IMR-90 (cell line): ENCODE results near the gene RASSF3. TPM values are rescaled to one million over a fixed set of nuclear protein-coding genes. Genes with fewer than 3 reads are reported as not detected.

ENCODE experiments used
- ATAC-seq: fragments of 200-7000 bp; cut with Tn5 transposase; 2 replicates; pipeline ENCODE4 v1.9.1; 2020; ENCODE audit warnings: low read depth, mild to moderate bottlenecking, moderate library complexity
- BruUV-seq: library from RNA; stranded (reverse); fragments of 400-500 nt; replicated peaks from 2 replicates; lab custom pipeline; 2021; lab: Mats Ljungman, UMichigan
- CTCF ChIA-PET: fragments of 300-600 bp; formaldehyde crosslinking; extraction: SDS; loops from one replicate; lab custom pipeline; 2021; ENCODE audit warnings: antibody characterized with exemption; lab: Yijun Ruan, JAX
- POLR2A ChIA-PET: fragments of 300-600 bp; sonication (Branson Sonifier 250); formaldehyde crosslinking; loops from one replicate; lab custom pipeline; 2022; ENCODE audit warnings: antibody characterized with exemption; ENCODE audit not compliant: unreplicated experiment; lab: Charles Lee
- DNase-seq: peaks from one replicate; pipeline ENCODE4 v3.0.0; 2013
- H2AFZ ChIP-seq: replicated peaks from 2 replicates; pipeline ENCODE3; 2013; ENCODE audit warnings: low read length, mild to moderate bottlenecking; ENCODE audit not compliant: poor library complexity
- H2AK5ac ChIP-seq: 2 replicates; pipeline ENCODE4 v1.6.1; 2013; ENCODE audit warnings: low read depth, low read length, inconsistent platforms
- H2AK9ac ChIP-seq: replicated peaks from 2 replicates; pipeline ENCODE3; 2013; ENCODE audit warnings: mild to moderate bottlenecking, low read depth, low read length, moderate library complexity; ENCODE audit not compliant: poor library complexity
- H2BK120ac ChIP-seq: 2 replicates; pipeline ENCODE4 v1.6.1; 2013; ENCODE audit warnings: low read depth, low read length, inconsistent platforms
- H2BK15ac ChIP-seq: 3 replicates; pipeline ENCODE4 v1.6.1; 2013; ENCODE audit warnings: low read depth, low read length, inconsistent platforms
- H2BK20ac ChIP-seq: 2 replicates; pipeline ENCODE4 v1.6.1; 2013; ENCODE audit warnings: low read depth, mild to moderate bottlenecking, inconsistent platforms, low read length, moderate library complexity
- H2BK5ac ChIP-seq: 2 replicates; pipeline ENCODE4 v1.6.1; 2013; ENCODE audit warnings: mild to moderate bottlenecking, low read depth, low read length, inconsistent platforms; ENCODE audit not compliant: poor library complexity, severe bottlenecking
- H3K14ac ChIP-seq: replicated peaks from 2 replicates; pipeline ENCODE4 v1.6.1; 2013; ENCODE audit warnings: low read depth, low read length, inconsistent platforms
- H3K18ac ChIP-seq: 2 replicates; pipeline ENCODE4 v1.6.1; 2013; ENCODE audit warnings: low read depth, low read length, control low read depth
- H3K23ac ChIP-seq: 2 replicates; pipeline ENCODE4 v1.6.1; 2013; ENCODE audit warnings: low read depth, low read length, inconsistent platforms
- H3K27ac ChIP-seq: 2 replicates; pipeline ENCODE4 v1.5.1; 2013; ENCODE audit warnings: mild to moderate bottlenecking, control low read depth, low read length; ENCODE audit not compliant: insufficient read depth
- H3K27me3 ChIP-seq: 2 replicates; pipeline ENCODE4 v1.6.1; 2013; ENCODE audit warnings: low read length; ENCODE audit not compliant: control insufficient read depth, insufficient read depth
- H3K36me3 ChIP-seq: 2 replicates; pipeline ENCODE4 v1.6.1; 2013; ENCODE audit warnings: low read length, mixed read lengths; ENCODE audit not compliant: control insufficient read depth, insufficient read depth
- H3K4ac ChIP-seq: 2 replicates; pipeline ENCODE4 v1.6.1; 2013; ENCODE audit warnings: low read depth, low read length, inconsistent platforms
- H3K4me1 ChIP-seq: 2 replicates; pipeline ENCODE4 v1.6.1; 2013; ENCODE audit warnings: low read length, mixed read lengths; ENCODE audit not compliant: control insufficient read depth, insufficient read depth
- H3K4me2 ChIP-seq: 2 replicates; pipeline ENCODE4 v1.6.1; 2013; ENCODE audit warnings: low read depth, mild to moderate bottlenecking, control low read depth, low read length, moderate library complexity
- H3K4me3 ChIP-seq: 2 replicates; pipeline ENCODE4 v1.5.1; 2013; ENCODE audit warnings: low read depth, mild to moderate bottlenecking, control low read depth, low read length, moderate library complexity; ENCODE audit not compliant: insufficient read depth
- H3K56ac ChIP-seq: 2 replicates; pipeline ENCODE4 v1.6.1; 2013; ENCODE audit warnings: low read length, inconsistent platforms; ENCODE audit not compliant: insufficient read depth; ENCODE audit errors: extremely low read depth
- H3K79me1 ChIP-seq, 2 experiments: 2 replicates each; pipeline ENCODE4 v1.6.1; 2013; ENCODE audit warnings: low read length in 2 of 2, inconsistent platforms in 1 of 2, low read depth in 1 of 2
- H3K9ac ChIP-seq: 2 replicates; pipeline ENCODE4 v1.6.1; 2013; ENCODE audit warnings: low read depth, low read length, control low read depth
- H3K9me1 ChIP-seq: 2 replicates; pipeline ENCODE4 v1.6.1; 2013; ENCODE audit warnings: low read length, inconsistent platforms; ENCODE audit not compliant: insufficient read depth
- H3K9me3 ChIP-seq: 2 replicates; pipeline ENCODE4 v1.6.1; 2013; ENCODE audit warnings: low read length; ENCODE audit not compliant: control insufficient read depth, insufficient read depth
- H4K20me1 ChIP-seq: 2 replicates; pipeline ENCODE4 v1.6.1; 2013; ENCODE audit warnings: low read length, inconsistent platforms; ENCODE audit not compliant: insufficient read depth
- H4K5ac ChIP-seq: 2 replicates; pipeline ENCODE4 v1.6.1; 2013; ENCODE audit warnings: mild to moderate bottlenecking, low read depth, low read length, control low read depth
- H4K8ac ChIP-seq, 2 experiments: 2 replicates each; pipeline ENCODE4 v1.6.1; 2013; ENCODE audit warnings: low read depth in 2 of 2, low read length in 2 of 2, control low read depth in 1 of 2, inconsistent platforms in 1 of 2
- H4K91ac ChIP-seq: 2 replicates; pipeline ENCODE4 v1.6.1; 2013; ENCODE audit warnings: low read depth, low read length, inconsistent platforms; ENCODE audit not compliant: insufficient read depth
- BHLHE40 ChIP-seq: fragments of 150-350 bp; IDR thresholded peaks from 2 replicates; pipeline ENCODE4 v1.6.1; 2016; ENCODE audit warnings: mild to moderate bottlenecking, low read depth, low read length
- CHD1 ChIP-seq: IDR thresholded peaks from 2 replicates; pipeline ENCODE4 v1.6.1; 2012; ENCODE audit warnings: low read depth, low read length, improper control_type of control experiment
- FOS ChIP-seq: fragments of 150-350 bp; IDR thresholded peaks from 2 replicates; pipeline ENCODE4 v1.6.1; 2016; ENCODE audit warnings: low read depth, low read length
- MAFK ChIP-seq: IDR thresholded peaks from 2 replicates; pipeline ENCODE4 v1.6.1; 2012; ENCODE audit warnings: low read depth, low read length, improper control_type of control experiment
- MAZ ChIP-seq: IDR thresholded peaks from 2 replicates; pipeline ENCODE4 v1.6.1; 2012; ENCODE audit warnings: low read depth, mild to moderate bottlenecking, low read length, improper control_type of control experiment, moderate library complexity, borderline replicate concordance
- MXI1 ChIP-seq: IDR thresholded peaks from 2 replicates; pipeline ENCODE4 v1.6.1; 2012; ENCODE audit warnings: low read depth, mild to moderate bottlenecking, low read length, moderate library complexity, borderline replicate concordance
- NFE2L2 ChIP-seq: fragments of 150-350 bp; IDR thresholded peaks from 2 replicates; pipeline ENCODE4 v1.6.1; 2016; ENCODE audit warnings: low read depth, mild to moderate bottlenecking, low read length
- POLR2A ChIP-seq: IDR thresholded peaks from 2 replicates; pipeline ENCODE4 v1.6.1; 2012; ENCODE audit warnings: mild to moderate bottlenecking, low read depth, low read length
- RAD21 ChIP-seq: IDR thresholded peaks from 2 replicates; pipeline ENCODE4 v1.6.1; 2012; ENCODE audit warnings: low read length, improper control_type of control experiment
- RCOR1 ChIP-seq: IDR thresholded peaks from 2 replicates; pipeline ENCODE4 v1.6.1; 2012; ENCODE audit warnings: mild to moderate bottlenecking, low read length, improper control_type of control experiment; ENCODE audit not compliant: insufficient replicate concordance
- RFX5 ChIP-seq: IDR thresholded peaks from 2 replicates; pipeline ENCODE4 v1.8.0; 2012; ENCODE audit warnings: low read depth, mild to moderate bottlenecking, low read length, moderate library complexity
- WGBS, 2 experiments: methylation state at CpG; one replicate each; pipeline versions ENCODE4 v1.1.5 to v1.1.7; 2013; ENCODE audit warnings: missing lambda C conversion rate in 2 of 2; ENCODE audit not compliant: insufficient read length in 1 of 2; ENCODE audit errors: extremely low coverage in 2 of 2; 5-methylcytosine and 5-hydroxymethylcytosine counted together
- dilution Hi-C: fragments of 300-500 bp; cut with HindIII; formaldehyde crosslinking; loops from one replicate; pipeline ENCODE4 v1.14.3; 2018; ENCODE audit warnings: low sequenced_read_pairs; ENCODE audit not compliant: unreplicated experiment
- in situ Hi-C: fragments of 300-500 bp; cut with MboI; formaldehyde crosslinking; loops from 3 replicates; pipeline ENCODE4 v1.14.3; 2019; ENCODE audit warnings: low sequenced_read_pairs, inconsistent platforms, mixed read lengths
- intact Hi-C: fragments of 100-400 bp; cut with micrococcal nuclease; formaldehyde crosslinking; loops from 2 replicates; pipeline ENCODE4 v1.10.0; 2022
- polyA plus RNA-seq, 3 experiments: library from polyadenylated mRNA; depleted of rRNA; stranded (reverse); fragments of >200 nt; gene quantifications; 2 replicates each; pipeline ENCODE4 v1.2.3, GENCODE V29; 2012; ENCODE audit warnings: low replicate concordance in 1 of 3
- total RNA-seq: library from RNA; depleted of rRNA; stranded (reverse); fragments of >200 nt; gene quantifications from 2 replicates; pipeline ENCODE4 v1.2.3, GENCODE V29; 2012
- TF ChIP-seq, protein P1 (sequence below): conservative IDR thresholded peaks from 2 replicates; pipeline ENCODE4 v1.5.1; 2012; ENCODE audit warnings: mild to moderate bottlenecking, low read depth, low read length, improper control_type of control experiment
- TF ChIP-seq, protein P2 (sequence below): fragments of 150-350 bp; IDR thresholded peaks from 2 replicates; pipeline ENCODE4 v1.6.1; 2016; ENCODE audit warnings: low read depth, mild to moderate bottlenecking, low read length, moderate library complexity, borderline replicate concordance

The RASSF3 gene
- total and polyA plus RNA-seq, 2 of the 4 experiments (the other 2 are of a cell fraction): 18.7 to 39.3 TPM

- no peak overlapping the region for H2AK9ac ChIP-seq
- DNase-seq: no peak
These were observed 27.4 kb upstream of the RASSF3 start for GRCh38 chr12:64582862-64583261.

More at GRCh38 chr12:64582862-64583261, 27.4 kb upstream of the RASSF3 start:
- ChIA-PET POLR2A (no interaction called here), CTCF (no interaction called here)
- Histone ChIP-seq H3K9me3 (no peaks in the 10 kb centered on the region), H3K4me1 (peaks cover 18% of the 10 kb centered on the region), H3K4ac (0 out of 2 replicates have a peak overlapping the region, but pooled peaks have one; percentile 18), H4K20me1 (no peaks in the 10 kb centered on the region), H4K91ac (no peak overlapping the region; the same call in 1 of the 2 replicates), H2BK20ac (peak overlapping the region; percentile 29; the same call in 1 of the 2 replicates), H3K27ac (no peak overlapping the region), H3K36me3 (no peaks in the 10 kb centered on the region), H3K79me1 (no peaks in the 10 kb centered on the region), H3K4me3 (no peak overlapping the region), H3K14ac (no peak overlapping the region), H4K5ac (no peak overlapping the region), H3K23ac (no peak overlapping the region), H2AK5ac (peak overlapping the region; percentile 35; the same call in 1 of the 2 replicates), H2BK5ac (no peak overlapping the region), H2BK120ac (peak overlapping the region; percentile 24), H3K27me3 (0 out of 2 replicates have a peak, but pooled peaks cover 2% of the 10 kb centered on the region), H3K9ac (no peak overlapping the region), H2BK15ac (0 out of 3 replicates have a peak overlapping the region, but pooled peaks have one; percentile 54), H3K56ac (no peak overlapping the region), H4K8ac (0 out of 4 replicates have a peak overlapping the region, but pooled peaks of 1 of the 2 experiments have one; percentile 3), H3K9me1 (no peaks in the 10 kb centered on the region), H2AFZ (no peak overlapping the region), H3K18ac (peak overlapping the region; percentile 56; the same call in 1 of the 2 replicates), H3K4me2 (no peak overlapping the region)
- WGBS, 2 experiments: no CpG with 5 or more reads among the region's 3 CpGs
- dilution Hi-C loops (no loop called here), in situ Hi-C loops (no loop called here), intact Hi-C loops (no loop called here)
- TF ChIP-seq POLR2A (no peak), CHD1 (no peak), MAZ (no peak), RCOR1 (no peak), RAD21 (no peak), BHLHE40 (no peak), MAFK (no peak), FOS (no peak), NFE2L2 (no peak), MXI1 (no peak), RFX5 (no peak)
- TF ChIP-seq, protein P1, sequence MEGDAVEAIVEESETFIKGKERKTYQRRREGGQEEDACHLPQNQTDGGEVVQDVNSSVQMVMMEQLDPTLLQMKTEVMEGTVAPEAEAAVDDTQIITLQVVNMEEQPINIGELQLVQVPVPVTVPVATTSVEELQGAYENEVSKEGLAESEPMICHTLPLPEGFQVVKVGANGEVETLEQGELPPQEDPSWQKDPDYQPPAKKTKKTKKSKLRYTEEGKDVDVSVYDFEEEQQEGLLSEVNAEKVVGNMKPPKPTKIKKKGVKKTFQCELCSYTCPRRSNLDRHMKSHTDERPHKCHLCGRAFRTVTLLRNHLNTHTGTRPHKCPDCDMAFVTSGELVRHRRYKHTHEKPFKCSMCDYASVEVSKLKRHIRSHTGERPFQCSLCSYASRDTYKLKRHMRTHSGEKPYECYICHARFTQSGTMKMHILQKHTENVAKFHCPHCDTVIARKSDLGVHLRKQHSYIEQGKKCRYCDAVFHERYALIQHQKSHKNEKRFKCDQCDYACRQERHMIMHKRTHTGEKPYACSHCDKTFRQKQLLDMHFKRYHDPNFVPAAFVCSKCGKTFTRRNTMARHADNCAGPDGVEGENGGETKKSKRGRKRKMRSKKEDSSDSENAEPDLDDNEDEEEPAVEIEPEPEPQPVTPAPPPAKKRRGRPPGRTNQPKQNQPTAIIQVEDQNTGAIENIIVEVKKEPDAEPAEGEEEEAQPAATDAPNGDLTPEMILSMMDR: no peak
- TF ChIP-seq, protein P2, sequence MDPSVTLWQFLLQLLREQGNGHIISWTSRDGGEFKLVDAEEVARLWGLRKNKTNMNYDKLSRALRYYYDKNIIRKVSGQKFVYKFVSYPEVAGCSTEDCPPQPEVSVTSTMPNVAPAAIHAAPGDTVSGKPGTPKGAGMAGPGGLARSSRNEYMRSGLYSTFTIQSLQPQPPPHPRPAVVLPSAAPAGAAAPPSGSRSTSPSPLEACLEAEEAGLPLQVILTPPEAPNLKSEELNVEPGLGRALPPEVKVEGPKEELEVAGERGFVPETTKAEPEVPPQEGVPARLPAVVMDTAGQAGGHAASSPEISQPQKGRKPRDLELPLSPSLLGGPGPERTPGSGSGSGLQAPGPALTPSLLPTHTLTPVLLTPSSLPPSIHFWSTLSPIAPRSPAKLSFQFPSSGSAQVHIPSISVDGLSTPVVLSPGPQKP: no peak
- ATAC-seq: no peak
- BruUV-seq: no TSS peak
